Hematopoietic multipotent progenitor cell treated with erythropoietin and hydrocortisone succinate and interleukin-3 and kit ligand, for 6 days (in vitro differentiated cells): Measurements from ENCODE around the gene LZIC.
"Not testable (repeated sequence)": the region's sequence is repeated elsewhere in the genome, so short reads cannot be mapped to it uniquely, and the experiment has no call there.

ENCODE experiments used
- DNase-seq: peaks from one replicate; pipeline ENCODE4 v3.0.0-alpha.2; 2015

Gene LZIC

DNA sequence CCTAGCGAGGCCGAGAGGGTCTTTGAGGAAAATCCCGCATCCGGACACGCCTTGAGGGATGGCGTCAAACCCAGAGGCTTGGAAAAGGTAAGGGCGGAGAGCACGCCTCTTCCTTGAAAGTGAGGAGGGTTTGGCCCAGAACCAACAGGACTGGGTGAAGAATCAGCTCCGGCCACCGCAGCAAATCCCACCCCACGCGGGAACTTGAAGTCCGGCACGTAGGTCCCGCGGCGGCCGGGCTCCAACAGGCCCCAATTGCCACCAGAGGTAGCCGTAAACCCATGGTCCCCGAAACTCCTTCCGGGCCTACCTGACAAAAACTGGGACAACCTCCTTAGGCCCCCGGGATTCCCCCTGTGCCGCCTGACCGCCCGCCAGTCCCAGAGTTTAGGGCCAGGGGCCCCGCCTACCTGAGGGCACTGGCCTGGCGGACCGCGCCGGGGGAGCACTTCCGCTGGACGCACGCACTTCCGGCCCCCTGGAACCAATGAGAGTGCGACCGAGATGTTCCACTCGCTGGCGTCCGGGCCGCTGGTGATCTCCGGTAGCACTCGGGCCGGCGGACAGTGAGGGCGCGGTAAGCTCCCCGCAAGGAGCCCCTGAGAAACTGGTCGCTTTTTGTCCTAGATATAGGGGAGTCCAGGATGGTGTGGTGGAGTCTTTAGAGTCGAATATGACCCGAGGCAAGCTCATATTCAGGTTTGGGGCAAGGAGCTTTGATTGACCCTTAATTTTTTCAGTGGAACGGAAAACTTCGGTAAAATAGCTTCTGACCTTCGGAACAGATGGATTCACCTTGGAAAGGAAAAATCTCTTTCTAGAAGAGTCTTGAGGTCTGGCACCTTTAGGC lies at the start of gene LZIC, which contains the start of gene NMNAT1:
Gene LZIC (minus strand): TSS at position 453 of the 850 bp plus-strand sequence. CDS start 6,772 bp downstream, outside the sequence.
Gene NMNAT1 (plus strand): TSS at position 537 of the 850 bp plus-strand sequence. CDS start 28,599 bp downstream, outside the sequence.
- DNase-seq: peak; percentile 97

GRCh38 chr1:9992910-9993309 lies 49.7 kb upstream of the LZIC start:
- DNase-seq: no peak

DNA sequence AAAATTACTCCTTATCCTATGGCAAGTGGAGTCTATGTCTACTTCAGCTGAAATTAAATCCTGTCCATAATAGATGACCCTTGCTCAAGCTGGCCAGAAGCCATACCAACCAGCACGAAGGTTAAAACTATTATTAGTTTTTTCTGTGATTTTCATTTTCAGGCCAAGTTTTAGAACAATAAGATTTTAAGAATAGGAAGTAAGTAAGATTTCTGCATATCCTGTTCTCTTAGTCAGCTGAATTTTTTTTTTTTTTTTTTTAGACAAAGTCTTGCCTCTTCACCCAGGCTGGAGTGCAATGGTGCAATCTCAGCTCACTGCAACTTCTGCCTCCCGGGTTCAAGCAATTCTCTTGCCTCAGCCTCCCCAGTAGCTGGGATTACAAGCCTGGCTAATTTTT lies 47.8 kb upstream of the LZIC start:
- DNase-seq: no peak

DNA sequence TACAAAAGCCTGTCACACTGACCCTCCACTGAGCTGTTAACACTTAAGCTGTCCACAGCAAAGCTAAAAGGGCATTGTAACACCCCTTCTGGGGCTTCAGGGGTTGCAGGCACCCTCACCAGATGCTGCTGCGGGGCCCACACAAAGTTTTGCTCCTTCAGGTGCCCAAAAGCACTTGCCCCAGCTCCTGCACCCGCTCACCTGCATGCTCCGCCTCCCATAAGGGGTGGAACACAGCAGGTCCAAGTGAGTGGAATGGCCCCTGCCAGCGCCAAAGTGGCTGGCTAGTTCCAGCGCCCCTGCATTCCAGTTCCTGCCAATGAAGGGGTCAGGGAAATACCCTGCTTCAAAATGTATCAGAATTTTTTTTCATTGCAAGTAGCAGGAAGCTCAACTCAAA lies 46.6 kb upstream of the LZIC start:
- no peak for DNase-seq

DNA sequence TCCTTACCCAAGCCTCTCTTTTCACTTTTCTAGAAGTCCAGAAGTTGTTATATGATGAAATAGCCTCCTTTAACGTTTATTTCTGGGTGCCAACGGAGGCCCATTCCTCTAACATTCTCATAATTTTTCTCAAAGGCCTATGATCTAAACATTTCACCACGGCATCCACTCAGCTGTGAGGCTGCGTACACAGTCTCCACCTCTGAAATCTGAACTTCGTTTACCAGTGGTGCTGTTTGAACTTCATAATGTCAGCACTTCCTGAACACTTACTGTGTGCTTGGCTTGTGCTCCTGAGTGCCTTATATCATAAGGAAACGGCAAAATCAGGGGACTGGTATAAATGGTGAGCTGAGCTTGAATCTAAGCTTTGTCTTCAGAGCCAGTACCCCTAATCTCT lies 41.8 kb upstream of the LZIC start:
- no peak for DNase-seq

DNA sequence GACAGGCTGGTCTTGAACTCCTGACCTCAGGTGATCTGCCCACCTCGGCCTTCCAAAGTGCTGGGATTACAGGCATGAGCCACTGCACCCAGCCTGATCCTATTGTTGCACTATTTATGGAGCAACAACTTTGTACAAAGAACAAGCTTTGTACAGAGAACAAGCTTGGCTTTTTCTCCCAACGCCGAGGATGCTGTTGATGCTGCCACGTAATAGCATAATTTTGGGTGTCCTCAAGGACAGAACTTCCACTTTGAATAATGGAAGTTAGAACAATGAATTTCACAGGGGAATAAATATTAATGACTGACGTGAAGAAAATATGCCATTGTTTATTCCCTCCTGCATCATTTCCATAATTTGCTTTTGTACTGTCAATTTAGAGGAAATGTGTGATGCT lies 41.1 kb upstream of the LZIC start:
- no peak for DNase-seq

GRCh38 chr1:9960706-9961562 lies 17.7 kb upstream of the LZIC start:
- DNase-seq: no peak

GRCh38 chr1:9960011-9960410 lies 16.8 kb upstream of the LZIC start:
- DNase-seq: no peak

GRCh38 chr1:9957726-9958125 lies 14.5 kb upstream of the LZIC start:
- no peak for DNase-seq

GRCh38 chr1:9946315-9946714 lies 3.1 kb upstream of the LZIC start:
- no peak for DNase-seq

DNA sequence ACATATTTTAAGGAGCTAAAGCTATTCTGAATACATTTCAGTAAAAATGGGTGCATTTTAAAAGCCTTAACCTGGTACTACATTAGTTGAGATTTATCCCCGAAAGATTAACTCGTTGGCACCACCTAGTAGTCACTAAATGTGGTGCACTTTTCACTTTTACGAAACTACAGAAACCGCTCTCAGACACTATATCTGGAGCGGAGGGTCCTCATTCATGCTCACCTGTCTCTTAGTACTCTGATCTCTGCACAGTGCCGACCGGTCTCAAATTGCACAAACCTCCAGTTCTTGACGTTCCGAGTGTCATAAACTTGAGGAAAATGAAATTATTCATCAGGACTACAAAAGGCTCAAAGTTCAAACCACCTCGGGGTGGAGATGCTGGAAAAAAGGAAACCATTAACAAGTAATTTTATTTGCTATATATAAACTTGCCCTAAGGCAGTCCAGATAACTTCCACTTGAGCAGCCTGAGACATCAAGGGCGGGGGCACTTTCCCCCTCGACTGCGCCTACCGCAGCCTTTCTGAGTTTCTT lies 722 bp downstream of the LZIC start:
- peak; percentile 87 for DNase-seq

DNA sequence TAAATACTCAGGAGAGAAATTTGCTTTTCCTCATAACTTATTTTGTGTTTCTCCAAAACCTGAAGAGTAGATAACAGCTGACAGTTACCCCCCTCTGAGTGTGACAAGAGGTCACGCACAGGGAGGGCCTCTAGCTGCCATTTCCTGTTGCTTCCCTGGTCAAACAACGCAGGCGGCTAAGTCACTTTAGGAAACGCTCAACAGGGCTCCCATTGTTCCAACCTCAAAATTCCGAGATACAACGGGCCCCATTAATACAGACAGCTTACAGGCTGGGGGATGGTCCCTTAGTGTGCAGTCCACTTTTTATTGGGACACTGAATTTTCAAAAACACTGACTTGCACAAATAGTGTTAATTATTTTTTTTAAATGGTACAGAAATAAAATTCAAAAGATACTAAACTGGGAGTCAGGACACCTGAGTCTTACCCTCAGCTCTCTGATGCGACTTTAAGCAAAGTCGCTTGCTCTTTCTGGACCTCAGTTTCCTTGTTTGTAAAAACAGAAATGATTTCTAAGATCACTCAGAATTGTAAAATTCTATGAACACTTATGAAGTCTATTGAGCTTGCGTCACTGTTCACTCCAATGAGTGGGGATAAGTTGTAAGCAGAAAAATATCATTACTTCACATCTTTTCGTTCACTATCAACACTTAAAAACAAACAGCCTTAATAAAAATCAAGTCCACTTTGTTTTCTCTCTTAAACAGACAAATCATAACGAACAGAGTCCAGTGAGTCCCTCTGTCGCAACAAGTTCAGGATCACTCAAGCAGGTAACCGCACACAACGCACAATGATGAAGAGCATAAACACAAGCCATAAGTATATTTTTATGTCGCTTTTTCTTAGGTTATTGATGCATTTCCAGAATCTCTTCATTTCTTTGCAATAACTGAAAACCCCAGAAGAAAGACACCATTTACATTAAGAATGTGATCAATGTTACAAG lies 13.5 kb downstream of the LZIC start:
- DNase-seq: no peak

GRCh38 chr1:9927259-9927658 lies 15.9 kb downstream of the LZIC start:
- DNase-seq: no peak

- no peak for DNase-seq
These were observed 20.8 kb downstream of the LZIC start for GRCh38 chr1:9922342-9922741.

- DNase-seq: no peak
These were observed 22.6 kb downstream of the LZIC start for GRCh38 chr1:9920606-9921005.

DNA sequence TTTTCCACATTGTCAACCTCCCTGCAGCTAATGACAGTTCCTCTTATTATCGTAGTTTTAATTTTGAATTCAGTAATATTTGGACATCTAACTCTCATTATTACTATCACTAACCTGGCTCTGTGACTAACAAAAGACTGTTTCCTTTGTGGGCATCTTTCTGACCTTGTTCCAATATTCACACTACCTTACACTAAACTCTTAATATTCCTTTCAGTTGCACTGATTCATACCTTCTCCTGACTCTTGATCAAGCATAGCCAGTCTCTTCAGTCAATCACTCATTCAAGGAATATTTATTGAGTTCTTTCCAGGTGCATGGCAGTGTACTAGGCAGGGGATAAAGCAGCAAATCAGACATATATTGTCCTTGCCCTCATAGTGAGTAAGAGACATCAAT lies 25.3 kb downstream of the LZIC start:
- DNase-seq: no peak

DNA sequence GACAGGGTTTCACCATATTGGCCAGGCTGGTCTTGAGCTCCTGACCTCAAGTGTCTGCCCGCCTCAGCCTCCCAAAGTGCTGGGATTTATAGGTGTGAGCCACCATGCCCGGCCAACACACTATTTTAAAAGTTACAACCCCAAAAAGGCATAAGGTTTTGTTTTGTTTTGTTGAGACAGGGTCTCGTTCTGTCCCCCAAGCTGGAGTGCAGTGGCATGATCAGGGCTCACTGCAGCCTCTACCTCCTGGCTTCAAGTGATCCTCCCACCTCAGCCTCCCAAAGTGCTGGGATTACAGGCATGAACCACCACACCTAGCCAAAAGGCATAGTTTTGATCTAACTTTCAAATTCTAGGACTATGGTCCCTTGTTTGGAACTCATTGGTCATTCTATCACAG lies 25.7 kb downstream of the LZIC start:
- DNase-seq: not testable (repeated sequence)

- no peak for DNase-seq
These were observed 26.7 kb downstream of the LZIC start for GRCh38 chr1:9916452-9916851.

DNA sequence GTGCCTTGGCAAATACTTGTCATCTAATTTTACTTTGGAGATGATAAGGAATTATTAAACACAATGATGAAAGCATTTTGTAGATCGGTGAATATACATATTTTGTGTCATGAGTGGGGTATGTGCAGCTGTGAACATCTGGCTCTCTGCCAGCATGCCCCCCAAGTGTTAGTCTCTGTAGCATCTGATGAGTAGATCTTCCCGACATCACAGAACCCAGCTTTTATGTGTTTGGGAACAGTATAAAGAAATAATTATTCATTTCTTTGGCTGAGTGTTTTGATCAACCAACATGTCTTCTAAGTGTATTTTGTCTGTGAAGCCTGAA lies 28.6 kb downstream of the LZIC start:
- no peak for DNase-seq

GRCh38 chr1:9912264-9912936 lies 30.8 kb downstream of the LZIC start:
- no peak for DNase-seq

DNA sequence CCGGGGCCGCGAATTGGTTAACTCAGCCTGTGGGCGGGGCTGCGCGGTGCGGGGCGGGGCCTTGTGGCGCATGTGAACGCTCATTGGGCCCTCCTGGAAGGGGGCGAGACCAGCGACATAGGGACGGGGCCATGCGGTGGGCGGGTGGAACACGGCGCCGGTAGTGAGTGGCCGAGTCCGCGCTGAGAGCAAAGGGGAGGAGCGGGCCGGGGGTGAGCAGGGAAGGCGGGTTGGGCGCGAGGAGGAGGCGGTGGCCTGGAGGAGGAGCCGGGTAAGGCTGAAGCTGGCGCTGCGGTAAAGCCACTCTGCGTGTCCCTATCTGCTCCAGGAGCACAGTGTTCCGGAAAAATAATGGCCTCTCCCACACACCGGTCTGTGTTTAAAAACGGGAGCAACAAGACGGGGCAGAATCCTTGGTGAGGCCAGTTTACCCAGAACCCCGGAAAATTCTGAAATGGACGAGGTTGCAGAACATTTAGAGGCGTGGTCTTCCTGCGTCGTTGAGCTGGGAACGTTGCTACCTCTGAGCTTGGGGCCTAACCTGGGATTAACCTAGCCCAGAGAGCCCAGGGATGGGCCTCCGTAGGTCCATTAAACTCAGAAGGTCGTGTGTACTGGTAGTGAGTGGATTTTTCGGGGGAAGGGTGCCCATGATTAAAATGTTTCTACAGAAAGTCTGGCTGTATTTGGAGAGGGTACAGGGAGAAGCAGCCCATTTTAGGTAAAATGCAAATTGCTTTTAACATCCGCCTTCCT lies 32.6 kb downstream of the LZIC start:
- DNase-seq: peak; percentile 99
